ENCODE data around the gene HOXB2.

DNA sequence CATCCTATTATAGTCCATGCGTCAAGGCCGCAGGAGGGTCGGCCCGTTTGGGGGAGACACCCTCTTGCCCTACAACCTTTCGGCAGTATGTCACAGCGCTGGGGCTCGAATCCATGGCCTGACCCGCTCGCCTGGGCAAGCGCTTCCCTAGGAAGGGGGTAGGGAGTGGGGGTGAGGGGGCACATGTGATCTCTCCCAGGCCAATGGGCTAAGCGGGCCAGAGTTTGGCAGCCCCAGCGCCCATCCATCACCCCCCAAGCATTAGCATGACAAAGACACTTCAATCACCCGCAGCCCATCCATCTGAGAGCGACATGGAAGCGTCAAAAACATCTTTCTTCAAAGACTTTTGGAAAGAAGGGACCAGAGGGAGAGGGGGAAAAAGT, 14.0 kb downstream of the HOXB2 start, which contains the start of gene HOXB1:
- TF ChIP-seq EZH2phosphoT487 (IDR thresholded peaks at IDR 0.05; ENCODE audit: low read depth), result no peak
- TF ChIP-seq, protein P1, sequence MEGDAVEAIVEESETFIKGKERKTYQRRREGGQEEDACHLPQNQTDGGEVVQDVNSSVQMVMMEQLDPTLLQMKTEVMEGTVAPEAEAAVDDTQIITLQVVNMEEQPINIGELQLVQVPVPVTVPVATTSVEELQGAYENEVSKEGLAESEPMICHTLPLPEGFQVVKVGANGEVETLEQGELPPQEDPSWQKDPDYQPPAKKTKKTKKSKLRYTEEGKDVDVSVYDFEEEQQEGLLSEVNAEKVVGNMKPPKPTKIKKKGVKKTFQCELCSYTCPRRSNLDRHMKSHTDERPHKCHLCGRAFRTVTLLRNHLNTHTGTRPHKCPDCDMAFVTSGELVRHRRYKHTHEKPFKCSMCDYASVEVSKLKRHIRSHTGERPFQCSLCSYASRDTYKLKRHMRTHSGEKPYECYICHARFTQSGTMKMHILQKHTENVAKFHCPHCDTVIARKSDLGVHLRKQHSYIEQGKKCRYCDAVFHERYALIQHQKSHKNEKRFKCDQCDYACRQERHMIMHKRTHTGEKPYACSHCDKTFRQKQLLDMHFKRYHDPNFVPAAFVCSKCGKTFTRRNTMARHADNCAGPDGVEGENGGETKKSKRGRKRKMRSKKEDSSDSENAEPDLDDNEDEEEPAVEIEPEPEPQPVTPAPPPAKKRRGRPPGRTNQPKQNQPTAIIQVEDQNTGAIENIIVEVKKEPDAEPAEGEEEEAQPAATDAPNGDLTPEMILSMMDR (IDR thresholded peaks at IDR 0.05; ENCODE audit: low read depth, low read length), result no peak

Measured in OCI-LY3 (cell line).